Hepatocyte (in vitro differentiated cells): Measurements from ENCODE around the gene CEP85. TPM values are rescaled to one million over a fixed set of nuclear protein-coding genes. Genes with fewer than 3 reads are reported as not detected.

Experiments used
- DNase-seq: peaks from one replicate; pipeline ENCODE4 v3.0.0-alpha.2; 2016; ENCODE audit warnings: low spot score
- H2AFZ ChIP-seq: fragments of 200-600 bp; sonication (generic); 2 replicates; pipeline ENCODE4 v1.6.0; 2016; ENCODE audit warnings: antibody characterized with exemption, mild to moderate bottlenecking
- H3K27ac ChIP-seq: fragments of 200-600 bp; sonication (generic); 2 replicates; pipeline ENCODE4 v1.5.1; 2016; ENCODE audit warnings: mild to moderate bottlenecking
- H3K27me3 ChIP-seq: fragments of 200-600 bp; sonication (generic); 2 replicates; pipeline ENCODE4 v1.6.1; 2016
- H3K36me3 ChIP-seq: fragments of 200-600 bp; sonication (generic); replicated peaks from 2 replicates; pipeline ENCODE4 v1.5.1; 2016; ENCODE audit warnings: low read depth; ENCODE audit not compliant: insufficient read depth
- H3K4me1 ChIP-seq: fragments of 200-600 bp; sonication (generic); 2 replicates; pipeline ENCODE4 v1.5.1; 2016; ENCODE audit warnings: mild to moderate bottlenecking, moderate library complexity; ENCODE audit not compliant: insufficient read depth
- H3K4me2 ChIP-seq: fragments of 200-600 bp; sonication (generic); 2 replicates; pipeline ENCODE4 v1.6.0; 2016
- H3K4me3 ChIP-seq: fragments of 200-600 bp; sonication (generic); 2 replicates; pipeline ENCODE4 v1.5.1; 2016; ENCODE audit warnings: mild to moderate bottlenecking
- H3K79me2 ChIP-seq: fragments of 200-600 bp; sonication (generic); 2 replicates; pipeline ENCODE4 v1.6.0; 2017; ENCODE audit warnings: mild to moderate bottlenecking
- H3K9me2 ChIP-seq: fragments of 200-600 bp; sonication (generic); replicated peaks from 2 replicates; pipeline ENCODE4 v1.6.0; 2017; ENCODE audit warnings: mild to moderate bottlenecking; ENCODE audit not compliant: insufficient read depth
- H3K9me3 ChIP-seq: fragments of 200-600 bp; sonication (generic); 2 replicates; pipeline ENCODE4 v1.5.1; 2016; ENCODE audit warnings: low read depth, mild to moderate bottlenecking
- H4K20me1 ChIP-seq: fragments of 200-600 bp; sonication (generic); 2 replicates; pipeline ENCODE4 v1.6.0; 2016; ENCODE audit warnings: mild to moderate bottlenecking; ENCODE audit not compliant: insufficient read depth, poor library complexity, severe bottlenecking
- EZH2 ChIP-seq: fragments of 200-600 bp; sonication (generic); IDR thresholded peaks from 2 replicates; pipeline ENCODE4 v1.6.1; 2016; ENCODE audit warnings: antibody characterized with exemption, mild to moderate bottlenecking, borderline replicate concordance
- EZH2phosphoT487 ChIP-seq: fragments of 200-600 bp; sonication (generic); IDR thresholded peaks from one replicate; pipeline ENCODE4 v1.6.1; 2018; ENCODE audit warnings: antibody characterized with exemption, mild to moderate bottlenecking, low read depth, moderate library complexity; ENCODE audit not compliant: unreplicated experiment, severe bottlenecking
- WGBS: methylation state at CpG from one replicate; pipeline ENCODE4 v1.1.6; 2016; ENCODE audit warnings: low lambda C conversion rate; ENCODE audit errors: missing lambda C conversion rate; 5-methylcytosine and 5-hydroxymethylcytosine counted together
- polyA plus RNA-seq: library from polyadenylated mRNA; unstranded; fragments of >200 nt; fragmentation: Nextera tagmentation; extraction: Ambion mirVana; gene quantifications from 2 replicates; pipeline ENCODE4 v1.2.1, GENCODE V29; 2016
- total RNA-seq: library from RNA; depleted of rRNA; stranded (reverse); fragments of >200 nt; gene quantifications from 2 replicates; pipeline ENCODE4 v1.2.3, GENCODE V29; 2014
- TF ChIP-seq, protein P1 (sequence below): fragments of 200-600 bp; sonication (generic); IDR thresholded peaks from 2 replicates; pipeline ENCODE4 v1.5.1; 2016; ENCODE audit warnings: antibody characterized with exemption, mild to moderate bottlenecking; ENCODE audit not compliant: poor library complexity

CEP85 gene
- total and polyA plus RNA-seq, 2 experiments from 2014 or later: 12.4 to 14.6 TPM

- Histone ChIP-seq H3K4me3 (no peak overlapping the region), H4K20me1 (no peaks in the 10 kb centered on the region), H3K9me3 (no peaks in the 10 kb centered on the region), H3K4me2 (no peak overlapping the region), H2AFZ (no peak overlapping the region), H3K79me2 (no peaks in the 10 kb centered on the region), H3K27me3 (no peaks in the 10 kb centered on the region), H3K36me3 (no peaks in the 10 kb centered on the region), H3K27ac (no peak overlapping the region), H3K4me1 (no peaks in the 10 kb centered on the region), H3K9me2 (no peaks in the 10 kb centered on the region)
- no peak for DNase-seq
- 78% methylated on average over 6 of the region's 6 CpGs for WGBS
- no peak for TF ChIP-seq EZH2phosphoT487
- TF ChIP-seq, protein P1, sequence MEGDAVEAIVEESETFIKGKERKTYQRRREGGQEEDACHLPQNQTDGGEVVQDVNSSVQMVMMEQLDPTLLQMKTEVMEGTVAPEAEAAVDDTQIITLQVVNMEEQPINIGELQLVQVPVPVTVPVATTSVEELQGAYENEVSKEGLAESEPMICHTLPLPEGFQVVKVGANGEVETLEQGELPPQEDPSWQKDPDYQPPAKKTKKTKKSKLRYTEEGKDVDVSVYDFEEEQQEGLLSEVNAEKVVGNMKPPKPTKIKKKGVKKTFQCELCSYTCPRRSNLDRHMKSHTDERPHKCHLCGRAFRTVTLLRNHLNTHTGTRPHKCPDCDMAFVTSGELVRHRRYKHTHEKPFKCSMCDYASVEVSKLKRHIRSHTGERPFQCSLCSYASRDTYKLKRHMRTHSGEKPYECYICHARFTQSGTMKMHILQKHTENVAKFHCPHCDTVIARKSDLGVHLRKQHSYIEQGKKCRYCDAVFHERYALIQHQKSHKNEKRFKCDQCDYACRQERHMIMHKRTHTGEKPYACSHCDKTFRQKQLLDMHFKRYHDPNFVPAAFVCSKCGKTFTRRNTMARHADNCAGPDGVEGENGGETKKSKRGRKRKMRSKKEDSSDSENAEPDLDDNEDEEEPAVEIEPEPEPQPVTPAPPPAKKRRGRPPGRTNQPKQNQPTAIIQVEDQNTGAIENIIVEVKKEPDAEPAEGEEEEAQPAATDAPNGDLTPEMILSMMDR: no peak
- TF ChIP-seq EZH2: no peak
These were observed 63.8 kb downstream of the CEP85 start for GRCh38 chr1:26297791-26298124.

- H3K79me2 ChIP-seq: peaks cover 5% of the 10 kb centered on the region
- no peak overlapping the region for H3K4me2 ChIP-seq
- DNase-seq: no peak
- H3K36me3 ChIP-seq: no peaks in the 10 kb centered on the region
- no peak overlapping the region for H3K27ac ChIP-seq
- H3K4me3 ChIP-seq: no peak overlapping the region
- 93% methylated on average over 11 of the region's 11 CpGs for WGBS
- peaks cover 3% of the 10 kb centered on the region for H3K4me1 ChIP-seq
- H3K9me3 ChIP-seq: no peaks in the 10 kb centered on the region
- H2AFZ ChIP-seq: no peak overlapping the region
- H3K27me3 ChIP-seq: no peaks in the 10 kb centered on the region
- TF ChIP-seq EZH2 (no peak), EZH2phosphoT487 (no peak)
- TF ChIP-seq, protein P1: no peak
- H4K20me1 ChIP-seq: no peaks in the 10 kb centered on the region
- no peaks in the 10 kb centered on the region for H3K9me2 ChIP-seq
These were observed 66.7 kb downstream of the CEP85 start for GRCh38 chr1:26300578-26301275.

DNA sequence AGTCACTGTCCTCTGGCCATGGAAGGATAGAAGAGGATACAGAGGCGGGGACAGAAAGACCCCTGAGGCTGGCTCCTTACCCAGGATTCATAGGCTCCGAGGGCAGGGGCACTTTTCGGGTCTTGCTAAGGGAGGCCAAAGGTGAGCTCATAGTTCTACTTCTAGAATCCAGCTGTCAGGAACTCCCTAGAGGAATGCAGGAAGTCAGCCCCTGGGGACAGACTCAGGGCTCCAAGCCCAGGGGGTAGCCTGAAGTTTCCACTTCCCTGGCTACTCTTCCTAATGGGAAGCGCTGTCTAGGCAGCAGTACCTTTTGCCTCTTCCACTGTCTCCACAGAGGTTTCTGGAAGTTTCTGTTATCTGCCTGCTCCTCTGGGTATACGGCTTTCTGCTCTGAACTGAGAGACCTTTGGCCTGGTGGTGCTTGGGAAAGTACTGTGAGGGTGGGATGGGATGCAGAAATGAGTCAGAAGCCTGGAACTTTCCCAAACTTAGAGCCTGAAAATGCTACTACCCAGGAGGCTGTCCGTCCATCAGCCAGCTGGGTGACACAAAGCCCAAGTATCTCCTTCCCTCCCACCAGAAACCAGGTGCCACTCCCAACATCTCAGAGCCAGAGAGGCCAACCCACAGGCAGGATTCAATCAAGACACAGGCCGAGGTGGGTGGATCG, 68.9 kb downstream of the CEP85 start:
- DNase-seq: no peak
- 69% methylated on average over 8 of the region's 8 CpGs for WGBS
- H3K9me3 ChIP-seq: no peaks in the 10 kb centered on the region
- no peak overlapping the region for H2AFZ ChIP-seq
- H3K4me1 ChIP-seq: peaks cover 6% of the 10 kb centered on the region
- no peaks in the 10 kb centered on the region for H3K27me3 ChIP-seq
- H4K20me1 ChIP-seq: no peaks in the 10 kb centered on the region
- no peak overlapping the region for H3K4me2 ChIP-seq
- no peak overlapping the region for H3K27ac ChIP-seq
- peaks cover 5% of the 10 kb centered on the region for H3K79me2 ChIP-seq
- H3K9me2 ChIP-seq: no peaks in the 10 kb centered on the region
- no peak overlapping the region for H3K4me3 ChIP-seq
- no peaks in the 10 kb centered on the region for H3K36me3 ChIP-seq
- TF ChIP-seq, protein P1: no peak
- no peak for TF ChIP-seq EZH2phosphoT487
- no peak for TF ChIP-seq EZH2
